ENCODE data around the gene FSTL3.
"Not testable (repeated sequence)": the region's sequence is repeated elsewhere in the genome, so short reads cannot be mapped to it uniquely, and the experiment has no call there.

FSTL3 gene

GRCh38 chr19:694481-695351, 18.5 kb downstream of the FSTL3 start:
- Histone ChIP-seq H3K27me3 (ENCODE audit: insufficient read depth, low read depth, severe bottlenecking) (no peaks in the 10 kb centered on the region), H3K27ac (no peak overlapping the region), H3K9me3 (ENCODE audit: severe bottlenecking) (no peaks in the 10 kb centered on the region), H3K4me3 (ENCODE audit: low read depth, low read length) (no peak overlapping the region), H3K36me3 (no peaks in the 10 kb centered on the region)
- no peak for TF ChIP-seq CTCF (IDR thresholded peaks at IDR 0.05; ENCODE audit: low read depth, low read length)
- no peak for DNase-seq

GRCh38 chr19:695352-695949, 19.3 kb downstream of the FSTL3 start, which contains the start of gene PRSS57:
PRSS57 (minus strand) TSS chr19:695452; CDS start chr19:695430, 22 bp downstream.
- DNase-seq = no peak
- Histone ChIP-seq H3K36me3 (no peaks in the 10 kb centered on the region), H3K4me3 (ENCODE audit: low read depth, low read length) (no peak within 1 kb of the TSS), H3K9me3 (ENCODE audit: severe bottlenecking) (no peaks in the 10 kb centered on the region), H3K27ac (no peak within 1 kb of the TSS), H3K27me3 (ENCODE audit: insufficient read depth, low read depth, severe bottlenecking) (no peaks in the 10 kb centered on the region)
- TF ChIP-seq CTCF (IDR thresholded peaks at IDR 0.05; ENCODE audit: low read depth, low read length) = no peak

- not testable (repeated sequence) for H3K36me3 ChIP-seq; DNase-seq; H3K4me3 ChIP-seq (ENCODE audit: low read depth, low read length); H3K27me3 ChIP-seq (ENCODE audit: insufficient read depth, low read depth, severe bottlenecking); H3K27ac ChIP-seq; H3K9me3 ChIP-seq (ENCODE audit: severe bottlenecking)
These were observed 22.3 kb downstream of the FSTL3 start for GRCh38 chr19:698529-698928.

GRCh38 chr19:699885-700284, 23.7 kb downstream of the FSTL3 start:
- not testable (repeated sequence) for DNase-seq; H3K9me3 ChIP-seq (ENCODE audit: severe bottlenecking)

GRCh38 chr19:702847-703246, 26.7 kb downstream of the FSTL3 start:
- H3K27me3 ChIP-seq (ENCODE audit: insufficient read depth, low read depth, severe bottlenecking); H3K9me3 ChIP-seq (ENCODE audit: severe bottlenecking); H3K36me3 ChIP-seq; DNase-seq; H3K4me3 ChIP-seq (ENCODE audit: low read depth, low read length); H3K27ac ChIP-seq: not testable (repeated sequence)

More at GRCh38 chr19:699885-700284, 23.7 kb downstream of the FSTL3 start:
- not testable (repeated sequence) for H3K36me3 ChIP-seq; H3K27me3 ChIP-seq (ENCODE audit: insufficient read depth, low read depth, severe bottlenecking); H3K4me3 ChIP-seq (ENCODE audit: low read depth, low read length); H3K27ac ChIP-seq

GRCh38 chr19:703329-703650, 27.1 kb downstream of the FSTL3 start:
- no peak overlapping the region for H3K4me3 ChIP-seq (ENCODE audit: low read depth, low read length)
- DNase-seq = no peak
- no peak for TF ChIP-seq CTCF (IDR thresholded peaks at IDR 0.05; ENCODE audit: low read depth, low read length)
- H3K27me3 ChIP-seq (ENCODE audit: insufficient read depth, low read depth, severe bottlenecking) = no peaks in the 10 kb centered on the region
- H3K9me3 ChIP-seq (ENCODE audit: severe bottlenecking) = no peaks in the 10 kb centered on the region
- no peaks in the 10 kb centered on the region for H3K36me3 ChIP-seq
- H3K27ac ChIP-seq = no peak overlapping the region

GRCh38 chr19:703651-704446, 27.7 kb downstream of the FSTL3 start:
- H3K4me3 ChIP-seq (ENCODE audit: low read depth, low read length) = no peak overlapping the region
- DNase-seq = peak; percentile 55
- no peak overlapping the region for H3K27ac ChIP-seq

More at GRCh38 chr19:703651-704446, 27.7 kb downstream of the FSTL3 start:
- Histone ChIP-seq H3K9me3 (ENCODE audit: severe bottlenecking) (no peaks in the 10 kb centered on the region), H3K36me3 (no peaks in the 10 kb centered on the region), H3K27me3 (ENCODE audit: insufficient read depth, low read depth, severe bottlenecking) (no peaks in the 10 kb centered on the region)
- TF ChIP-seq CTCF (IDR thresholded peaks at IDR 0.05; ENCODE audit: low read depth, low read length) = 0 out of 2 replicates have a peak, but pooled peaks have one; percentile 21
